NT2/D1 (cell line): Measurements from ENCODE around the gene ALDH16A1.

Experiments
- SUZ12 ChIP-seq: IDR thresholded peaks from 2 replicates; pipeline ENCODE4 v1.6.1; 2011; ENCODE audit not compliant: insufficient read length, insufficient read depth; ENCODE audit errors: extremely low read depth
- YY1 ChIP-seq: IDR thresholded peaks from 2 replicates; pipeline ENCODE4 v1.6.1; 2011; ENCODE audit not compliant: insufficient read length, insufficient read depth
- ZNF274 ChIP-seq: IDR thresholded peaks from 2 replicates; pipeline ENCODE4 v1.6.1; 2011; ENCODE audit warnings: mild to moderate bottlenecking, low read depth, low read length

DNA sequence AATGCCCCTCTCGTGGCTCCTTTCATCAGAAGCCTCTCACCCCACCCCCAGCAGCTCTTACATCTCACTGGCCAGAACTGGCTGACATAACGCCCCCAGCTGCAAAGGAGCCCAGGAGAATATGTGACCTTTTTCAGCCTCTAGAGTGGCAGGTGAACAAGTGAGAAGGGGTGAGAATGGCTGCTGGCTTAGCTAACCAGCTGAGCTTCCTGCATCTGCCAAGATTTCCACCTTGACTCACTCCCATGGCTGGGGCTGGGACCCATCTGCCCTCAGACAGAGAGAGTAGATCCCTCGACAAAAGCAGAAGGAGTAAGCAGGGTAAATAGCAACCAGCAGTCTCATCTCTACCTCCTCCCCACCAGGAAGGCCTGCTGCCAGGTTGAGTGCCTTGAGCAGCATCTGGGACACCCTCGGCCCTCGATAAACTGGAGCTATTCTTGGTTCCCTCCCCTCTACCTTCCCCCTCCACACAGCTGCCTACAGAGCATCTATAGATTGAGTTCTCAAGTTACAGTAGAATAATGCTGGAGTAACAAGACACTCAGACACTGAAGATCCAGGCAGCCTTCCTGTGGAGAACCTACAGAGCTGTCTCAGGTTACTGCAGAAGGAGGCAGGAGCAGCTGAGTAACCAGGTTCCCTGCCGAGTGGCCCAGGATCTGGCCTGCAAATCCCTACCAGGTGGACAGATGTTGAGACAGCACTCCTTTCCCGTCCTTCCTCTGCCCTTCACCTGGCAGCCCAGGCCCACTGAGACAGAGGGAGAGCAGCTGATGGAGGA, 49.4 kb upstream of the ALDH16A1 start:
- no peak for TF ChIP-seq ZNF274
- TF ChIP-seq YY1: no peak
- no peak for TF ChIP-seq SUZ12
